Naive thymus-derived CD4-positive, alpha-beta T cell (primary cell): ENCODE data around the gene RNASEH2A. TPM values are rescaled to one million over a fixed set of nuclear protein-coding genes. Genes with fewer than 3 reads are reported as not detected.
"Not testable (repeated sequence)": the region's sequence is repeated elsewhere in the genome, so short reads cannot be mapped to it uniquely, and the experiment has no call there.

Experiments
- ATAC-seq: fragments of 150-1000 bp; cut with Tn5 transposase; 2 replicates; pipeline ENCODE4 v1.10.0; 2021; ENCODE audit warnings: mild to moderate bottlenecking, moderate library complexity
- CTCF ChIA-PET: fragments of 350-600 bp; sonication (Branson Sonifier 250); formaldehyde crosslinking; loops from one replicate; lab custom pipeline; 2021; ENCODE audit warnings: antibody characterized with exemption; lab: Charles Lee
- POLR2A ChIA-PET: fragments of 350-600 bp; sonication (Branson Sonifier 250); formaldehyde crosslinking; loops from one replicate; lab custom pipeline; 2021; ENCODE audit warnings: antibody characterized with exemption, inconsistent platforms; lab: Charles Lee
- DNase-seq, 9 donors: peaks; one replicate each; pipeline versions ENCODE4 v3.0.0 to v3.0.0-alpha.2; 2020 to 2022; ENCODE audit warnings: mixed read lengths in 1 of 9
- H3K27ac ChIP-seq: one replicate; pipeline ENCODE4 v1.7.0; 2013; ENCODE audit warnings: mild to moderate bottlenecking, low read depth, low read length, moderate library complexity
- H3K27me3 ChIP-seq, 2 donors: one replicate each; pipeline ENCODE4 v1.7.0; 2013; ENCODE audit warnings: low read length in 2 of 2, mild to moderate bottlenecking in 2 of 2, moderate library complexity in 2 of 2; ENCODE audit not compliant: control insufficient read depth in 2 of 2, insufficient read depth in 2 of 2
- H3K36me3 ChIP-seq, 3 experiments: 1 replicate in 2 of 3; 2 replicates in 1 of 3; pipeline ENCODE4 v1.7.0; 2013; ENCODE audit warnings: low read length in 3 of 3, mild to moderate bottlenecking in 3 of 3, moderate library complexity in 1 of 3; ENCODE audit not compliant: insufficient read depth in 3 of 3, control insufficient read depth in 2 of 3
- H3K4me1 ChIP-seq, 2 donors: one replicate each; pipeline ENCODE4 v1.7.0; 2013; ENCODE audit warnings: low read length in 2 of 2, mild to moderate bottlenecking in 2 of 2, moderate library complexity in 1 of 2; ENCODE audit not compliant: control insufficient read depth in 2 of 2, insufficient read depth in 2 of 2
- H3K4me3 ChIP-seq: 2 replicates; pipeline ENCODE4 v1.7.0; 2013; ENCODE audit warnings: mild to moderate bottlenecking, low read length
- H3K9me3 ChIP-seq, 3 experiments: 1 replicate in 2 of 3; 2 replicates in 1 of 3; pipeline ENCODE4 v1.7.0; 2013; ENCODE audit warnings: low read length in 3 of 3; ENCODE audit not compliant: control insufficient read depth in 2 of 3
- H3K27ac Mint-ChIP-seq, 9 donors: one replicate each; pipeline ENCODE4 v1.8.0; 2020 to 2022; ENCODE audit warnings: mixed read lengths in 9 of 9, mild to moderate bottlenecking in 8 of 9, moderate library complexity in 5 of 9, inconsistent platforms in 2 of 9
- H3K27me3 Mint-ChIP-seq, 5 donors: one replicate each; pipeline ENCODE4 v1.8.0; 2021 to 2022; ENCODE audit warnings: mixed read lengths in 5 of 5, mild to moderate bottlenecking in 1 of 5
- H3K36me3 Mint-ChIP-seq, 5 donors: one replicate each; pipeline ENCODE4 v1.8.0; 2020 to 2022; ENCODE audit warnings: mixed read lengths in 5 of 5, mild to moderate bottlenecking in 3 of 5, inconsistent platforms in 1 of 5
- H3K4me1 Mint-ChIP-seq, 7 donors: one replicate each; pipeline ENCODE4 v1.8.0; 2020 to 2022; ENCODE audit warnings: mixed read lengths in 7 of 7, mild to moderate bottlenecking in 3 of 7, inconsistent platforms in 1 of 7
- H3K4me3 Mint-ChIP-seq, 10 donors: one replicate each; pipeline ENCODE4 v1.8.0; 2020 to 2022; ENCODE audit warnings: mild to moderate bottlenecking in 10 of 10, mixed read lengths in 10 of 10, moderate library complexity in 6 of 10, inconsistent platforms in 2 of 10
- H3K9me3 Mint-ChIP-seq, 11 donors: one replicate each; pipeline ENCODE4 v1.8.0; 2020 to 2022; ENCODE audit warnings: mixed read lengths in 11 of 11, mild to moderate bottlenecking in 4 of 11, inconsistent platforms in 1 of 11, moderate library complexity in 1 of 11
- intact Hi-C, 2 donors: fragments of 100-400 bp; cut with micrococcal nuclease; formaldehyde crosslinking; loops; one replicate each; pipeline ENCODE4 v1.15.1; 2023
- polyA plus RNA-seq, 2 donors: library from polyadenylated mRNA; unstranded; fragments of 300-500 nt; fragmentation: Illumina TruSeq; gene quantifications; one replicate each; pipeline ENCODE4 v1.2.3, GENCODE V29; 2021
- total RNA-seq, 6 experiments: library from RNA in 5 of 6; stranded (reverse) in 5 of 6; gene quantifications; 1 replicate in 5 of 6; 2 replicates in 1 of 6; pipeline ENCODE4 v1.2.3 and lab custom pipeline; 2021 to 2026

RNASEH2A gene
- total and polyA plus RNA-seq, 7 experiments from 2014 or later = 1.6 to 30.9 (median 12.8) TPM

DNA sequence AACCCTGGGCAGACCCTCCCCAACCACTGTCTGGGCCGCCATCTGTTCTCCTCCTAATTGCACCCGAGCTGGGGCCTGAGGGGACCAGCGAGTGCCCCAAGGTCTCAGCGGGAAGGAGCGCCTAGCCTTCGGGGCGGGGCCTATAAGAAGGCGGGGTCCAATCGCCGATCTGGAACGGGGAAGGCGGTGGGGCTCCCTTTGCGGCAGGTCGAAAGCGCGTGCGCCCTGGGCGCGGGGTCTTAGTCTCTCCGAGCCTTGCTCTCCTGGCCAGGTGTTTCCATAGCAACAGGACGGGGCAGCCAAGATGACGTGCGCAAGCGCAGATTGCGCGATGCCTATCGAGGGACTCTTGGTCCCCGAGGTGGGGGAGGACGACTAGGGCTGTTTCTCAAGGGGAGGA lies 34.7 kb downstream of the RNASEH2A start:
- H3K9me3 Mint-ChIP-seq = peaks cover 0 to 5% (median 0%) of the 10 kb centered on the region in 11 donors

DNA sequence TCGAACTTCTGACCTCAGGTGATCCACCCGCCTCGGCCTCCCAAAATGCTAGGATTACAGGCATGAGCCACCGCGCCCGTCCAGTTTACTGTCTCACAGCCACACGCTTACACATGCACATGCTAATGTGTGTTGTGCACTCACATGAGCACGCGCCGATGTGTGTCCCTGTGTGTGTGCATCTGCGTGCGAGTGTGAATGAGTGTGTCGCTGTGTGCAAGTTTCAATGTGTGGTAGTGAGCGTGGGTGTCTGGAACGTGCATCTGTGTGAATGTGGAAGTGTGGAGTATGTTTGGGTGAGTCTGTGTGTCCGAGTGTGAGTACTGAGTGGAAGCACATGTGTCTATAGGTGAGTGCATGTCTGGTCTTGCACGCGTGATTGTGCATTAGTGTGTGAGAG lies 36.1 kb downstream of the RNASEH2A start:
- no peak for DNase-seq
- Histone ChIP-seq H3K4me1 (peaks cover 13 to 14% of the 10 kb centered on the region in 2 donors), H3K36me3 (no peaks in the 10 kb centered on the region), H3K27ac (no peak overlapping the region), H3K27me3 (peaks cover 16 to 28% of the 10 kb centered on the region in 2 donors), H3K9me3 (no peaks in the 10 kb centered on the region), H3K4me3 (no peak overlapping the region)
- Mint-ChIP-seq H3K9me3 (peaks cover 0 to 3% (median 0%) of the 10 kb centered on the region in 11 donors), H3K4me1 (peaks cover 0 to 34% (median 25%) of the 10 kb centered on the region in 7 donors), H3K36me3 (no peaks in the 10 kb centered on the region), H3K4me3 (no peak overlapping the region), H3K27me3 (peaks cover 48 to 77% (median 65%) of the 10 kb centered on the region in 5 donors), H3K27ac (no peak overlapping the region)
- no peak for ATAC-seq
- intact Hi-C loops = no loop called here
- CTCF ChIA-PET = no interaction called here
- POLR2A ChIA-PET = no interaction called here

More for the DNA sequence above, 34.7 kb downstream of the RNASEH2A start:
- Mint-ChIP-seq H3K4me1 (peaks cover 0 to 37% (median 24%) of the 10 kb centered on the region in 7 donors), H3K36me3 (no peaks in the 10 kb centered on the region), H3K27ac (no peak overlapping the region), H3K27me3 (peaks cover 60 to 81% (median 72%) of the 10 kb centered on the region in 5 donors), H3K4me3 (peak overlapping the region in 7 of 10 donors; percentile 14 to 76 (median 39))
- Histone ChIP-seq H3K27me3 (peaks cover 16 to 27% of the 10 kb centered on the region in 2 donors), H3K36me3 (no peaks in the 10 kb centered on the region), H3K9me3 (no peaks in the 10 kb centered on the region), H3K4me1 (peaks cover 6 to 10% of the 10 kb centered on the region in 2 donors), H3K4me3 (no peak overlapping the region), H3K27ac (no peak overlapping the region)
- ChIA-PET POLR2A (no interaction called here), CTCF (no interaction called here)
- ATAC-seq (no peak), DNase-seq (peak in 1 of 9 donors; percentile 40)
- intact Hi-C loops = no loop called here

DNA sequence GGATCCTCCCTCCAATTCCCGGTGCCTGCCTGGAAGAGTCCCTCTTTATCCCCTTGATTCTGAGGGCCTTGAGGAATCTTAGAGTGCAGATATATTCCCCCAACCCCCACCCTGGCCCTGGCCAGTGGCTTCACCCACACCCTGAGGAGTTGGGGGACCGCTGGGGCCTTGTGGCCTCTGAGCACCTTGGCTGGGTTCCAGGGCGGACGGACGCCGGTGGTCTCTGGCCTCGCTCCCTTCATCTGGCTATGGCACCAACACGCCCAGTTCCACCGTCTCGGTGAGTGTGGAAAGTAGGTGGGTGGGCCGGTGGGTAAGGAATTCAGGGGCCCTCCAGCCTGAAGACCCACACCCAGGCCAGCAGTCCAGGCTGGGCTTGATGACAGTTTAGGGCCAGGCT lies 36.9 kb downstream of the RNASEH2A start:
- Mint-ChIP-seq H3K9me3 (peaks cover 0 to 3% (median 0%) of the 10 kb centered on the region in 11 donors), H3K27me3 (peaks cover 43 to 73% (median 59%) of the 10 kb centered on the region in 5 donors), H3K4me3 (no peak overlapping the region), H3K27ac (no peak overlapping the region), H3K36me3 (no peaks in the 10 kb centered on the region), H3K4me1 (peaks cover 0 to 29% (median 27%) of the 10 kb centered on the region in 7 donors)
- Histone ChIP-seq H3K36me3 (no peaks in the 10 kb centered on the region), H3K4me1 (peaks cover 13 to 19% of the 10 kb centered on the region in 2 donors), H3K4me3 (no peak overlapping the region), H3K9me3 (no peaks in the 10 kb centered on the region), H3K27me3 (peaks cover 13 to 33% of the 10 kb centered on the region in 2 donors), H3K27ac (no peak overlapping the region)
- ATAC-seq = no peak
- ChIA-PET CTCF (no interaction called here), POLR2A (interaction anchor here (0.6 kb wide), 1 partner anchor 72 kb away, joined by 3 read pairs; no protein-coding TSS in a partner anchor)
- intact Hi-C loops = no loop called here
- no peak for DNase-seq

DNA sequence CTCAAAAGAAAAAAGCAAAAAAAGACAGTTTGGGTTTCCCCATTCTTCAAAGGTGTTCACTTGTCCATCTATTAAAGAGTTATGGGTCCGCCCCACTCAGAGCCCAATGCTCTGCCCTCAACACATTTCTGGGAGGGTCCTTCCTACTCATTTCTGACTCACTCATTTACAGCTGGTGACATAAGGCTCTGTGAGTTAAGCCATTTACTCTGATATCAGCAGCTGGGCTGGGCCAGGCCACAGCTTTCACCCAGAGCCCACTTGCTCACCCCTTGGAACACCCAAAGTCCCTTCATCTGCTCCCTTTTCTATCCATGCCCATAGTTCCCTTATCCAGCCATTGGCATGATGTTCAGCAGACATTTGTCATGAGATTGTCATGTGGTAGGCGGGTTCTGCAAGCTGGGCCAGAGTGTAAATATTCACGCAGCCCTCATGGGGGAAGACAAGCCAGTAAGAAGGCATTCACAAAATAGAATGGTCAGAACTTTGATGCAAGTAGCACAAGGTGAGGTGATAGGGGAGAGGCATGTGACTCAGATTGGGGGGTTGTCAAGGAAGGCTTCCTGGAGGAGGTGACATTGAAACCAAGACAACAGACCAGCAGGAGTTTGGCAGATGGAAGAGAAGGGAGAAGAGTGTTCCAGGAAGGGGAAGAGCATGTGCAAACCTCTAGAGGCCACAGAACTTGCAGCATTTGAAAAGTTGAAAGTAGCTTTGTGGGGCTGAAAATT lies 37.8 kb downstream of the RNASEH2A start:
- ChIA-PET CTCF (interaction anchor here (7.6 kb wide), 1 partner anchor 79 kb away, joined by 121 read pairs; no protein-coding TSS in a partner anchor), POLR2A (no interaction called here)
- peaks cover 13 to 14% of the 10 kb centered on the region in 2 donors for H3K4me1 ChIP-seq
- H3K36me3 ChIP-seq = no peaks in the 10 kb centered on the region
- no peak for ATAC-seq
- Mint-ChIP-seq H3K36me3 (no peaks in the 10 kb centered on the region), H3K9me3 (peaks cover 0 to 2% (median 0%) of the 10 kb centered on the region in 11 donors), H3K27ac (no peak overlapping the region), H3K4me3 (no peak overlapping the region), H3K4me1 (peaks cover 0 to 26% (median 24%) of the 10 kb centered on the region in 7 donors), H3K27me3 (peaks cover 37 to 69% (median 56%) of the 10 kb centered on the region in 5 donors)
- no peak overlapping the region for H3K27ac ChIP-seq
- no peak overlapping the region for H3K4me3 ChIP-seq
- H3K9me3 ChIP-seq = no peaks in the 10 kb centered on the region
- H3K27me3 ChIP-seq = peaks cover 10 to 33% of the 10 kb centered on the region in 2 donors
- intact Hi-C loops = no loop called here
- DNase-seq = no peak

DNA sequence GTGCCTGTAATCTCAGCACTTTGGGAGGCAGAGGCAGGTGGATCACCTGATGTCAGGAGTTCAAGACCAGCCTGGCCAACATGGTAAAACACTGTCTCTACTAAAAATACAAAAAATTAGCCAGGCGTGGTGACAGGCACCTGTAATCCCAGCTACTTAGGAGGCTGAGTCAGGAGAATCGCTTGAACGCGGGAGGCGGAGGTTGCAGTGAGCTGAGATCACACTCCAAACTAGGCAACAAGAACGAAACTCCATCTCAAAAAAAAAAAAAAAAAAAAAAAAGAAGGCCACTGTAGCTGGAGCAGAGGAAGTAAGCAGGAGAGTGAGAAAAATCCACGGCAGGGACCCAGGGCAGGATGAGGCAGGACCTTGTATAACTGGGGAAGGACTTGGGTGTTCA lies 40.2 kb downstream of the RNASEH2A start:
- not testable (repeated sequence) for DNase-seq, H3K36me3 ChIP-seq, H3K9me3 Mint-ChIP-seq, H3K27ac ChIP-seq, H3K4me3 ChIP-seq, H3K36me3 Mint-ChIP-seq, H3K9me3 ChIP-seq, H3K4me1 ChIP-seq, ATAC-seq, H3K4me1 Mint-ChIP-seq
- Mint-ChIP-seq H3K27me3 (peaks cover 15 to 48% (median 35%) of the 10 kb centered on the region in 5 donors), H3K4me3 (peak overlapping the region in 3 of 10 donors; percentile 0 to 59 (median 52)), H3K27ac (peak overlapping the region in 1 of 9 donors; percentile 54)
- H3K27me3 ChIP-seq = peaks cover 0 to 15% of the 10 kb centered on the region in 2 donors
- intact Hi-C loops = loop anchor here (1.0 to 2.0 kb wide), 6 partner anchors 50 to 170 kb away; no protein-coding TSS in a partner anchor
- CTCF ChIA-PET = interaction anchor here (0.5 to 7.6 kb wide), 12 partner anchors 7 to 170 kb away, joined by 3 to 121 read pairs (median 4); partner anchors contain the start of gene RNASEH2A
- POLR2A ChIA-PET = interaction anchor here (1.1 to 1.6 kb wide), 3 partner anchors 11 to 81 kb away, joined by 3 to 5 read pairs (median 4); partner anchors contain the start of gene JUNB

DNA sequence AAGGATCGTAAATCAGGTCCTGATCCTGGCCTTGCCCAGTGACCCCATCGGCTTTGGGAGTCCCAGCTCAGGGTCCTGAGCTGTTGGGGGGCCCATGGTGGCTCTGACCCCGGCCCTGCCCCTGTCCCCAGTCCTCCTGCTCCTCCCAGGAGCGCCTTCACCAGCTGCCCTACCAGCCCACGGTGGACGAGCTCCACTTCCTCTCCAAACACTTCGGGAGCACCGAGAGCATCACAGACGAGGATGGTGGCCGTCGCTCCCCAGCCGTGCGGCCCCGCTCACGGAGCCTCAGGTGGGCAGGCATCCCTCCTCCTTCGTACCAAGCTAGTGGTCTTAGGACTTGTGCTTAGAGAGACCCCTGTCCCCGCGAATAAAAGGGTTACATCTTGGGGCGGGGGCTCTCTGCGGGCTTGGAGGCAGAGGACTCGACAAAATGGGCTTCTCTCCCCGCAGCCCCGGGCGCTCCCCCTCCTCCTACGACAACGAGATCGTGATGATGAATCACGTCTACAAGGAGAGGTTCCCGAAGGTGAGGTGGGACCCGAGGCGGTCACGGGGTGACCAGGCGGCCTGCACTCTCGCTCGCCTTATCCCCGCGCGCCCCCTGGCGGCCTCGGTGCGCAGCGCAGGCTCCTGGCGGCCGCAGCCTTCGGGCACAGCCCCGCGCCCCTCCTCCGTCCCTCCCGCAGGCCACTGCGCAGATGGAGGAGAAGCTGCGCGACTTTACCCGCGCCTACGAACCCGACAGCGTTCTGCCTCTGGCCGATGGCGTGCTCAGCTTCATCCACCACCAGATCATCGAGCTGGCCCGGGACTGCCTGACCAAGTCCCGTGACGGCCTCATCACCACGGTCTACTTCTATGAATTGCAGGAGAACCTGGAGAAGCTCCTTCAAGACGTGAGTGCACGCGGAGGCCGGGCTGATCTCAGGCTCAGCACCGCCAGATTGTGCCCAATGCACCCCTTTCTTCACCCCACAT lies 41.1 kb downstream of the RNASEH2A start:
- Histone ChIP-seq H3K27ac (no peak overlapping the region), H3K27me3 (peaks cover 0 to 13% of the 10 kb centered on the region in 2 donors), H3K36me3 (no peaks in the 10 kb centered on the region), H3K4me1 (peaks cover 7 to 9% of the 10 kb centered on the region in 2 donors), H3K9me3 (no peaks in the 10 kb centered on the region), H3K4me3 (no peak overlapping the region)
- Mint-ChIP-seq H3K9me3 (no peaks in the 10 kb centered on the region), H3K4me1 (peaks cover 0 to 4% (median 0%) of the 10 kb centered on the region in 7 donors), H3K27ac (peak overlapping the region in 1 of 9 donors; percentile 28), H3K27me3 (peaks cover 9 to 39% (median 28%) of the 10 kb centered on the region in 5 donors), H3K36me3 (no peaks in the 10 kb centered on the region), H3K4me3 (peak overlapping the region in 9 of 10 donors; percentile 41 to 70 (median 50))
- intact Hi-C loops = loop anchor here (1.0 to 2.0 kb wide), 6 partner anchors 51 to 171 kb away; no protein-coding TSS in a partner anchor
- CTCF ChIA-PET = interaction anchor here (0.5 to 7.6 kb wide), 18 partner anchors 8 to 170 kb away, joined by 3 to 121 read pairs (median 4); partner anchors contain the start of gene RNASEH2A
- peak; percentile 99 for ATAC-seq
- DNase-seq = peak; percentile 46 to 99 (median 72)
- POLR2A ChIA-PET = interaction anchor here (0.7 to 1.6 kb wide), 6 partner anchors 12 to 81 kb away, joined by 3 to 5 read pairs (median 4); partner anchors contain the start of genes HOOK2 and JUNB
